OCI-LY1 (cell line): ENCODE measurements around the gene ADAMTSL1.

Experiments used
- H2AFZ ChIP-seq: fragments of 200-600 bp; sonication (generic), shearing (Covaris generic); 2 replicates; pipeline ENCODE4 v1.6.0; 2014; ENCODE audit warnings: antibody characterized with exemption, mild to moderate bottlenecking, low read length
- H3F3A ChIP-seq: fragments of 200-600 bp; sonication (generic), shearing (Covaris generic); 2 replicates; pipeline ENCODE4 v1.6.0; 2014; ENCODE audit warnings: mild to moderate bottlenecking, antibody characterized with exemption, low read length, moderate library complexity; ENCODE audit not compliant: insufficient read depth
- H3K27ac ChIP-seq: fragments of 200-600 bp; sonication (generic); 2 replicates; pipeline ENCODE4 v1.5.1; 2014; ENCODE audit warnings: low read length, mixed run types, mild to moderate bottlenecking, low read depth; ENCODE audit not compliant: poor library complexity, severe bottlenecking
- H3K27me3 ChIP-seq: fragments of 200-600 bp; sonication (generic); 2 replicates; pipeline ENCODE4 v1.6.0; 2014; ENCODE audit warnings: antibody characterized with exemption, mild to moderate bottlenecking, low read length, moderate library complexity; ENCODE audit not compliant: insufficient read depth
- H3K36me3 ChIP-seq: fragments of 200-600 bp; sonication (generic); 2 replicates; pipeline ENCODE4 v1.6.1; 2014; ENCODE audit warnings: mild to moderate bottlenecking, antibody characterized with exemption, low read length, moderate library complexity, mixed read lengths; ENCODE audit not compliant: insufficient read depth
- H3K4me1 ChIP-seq: fragments of 200-600 bp; sonication (generic); 2 replicates; pipeline ENCODE4 v1.5.1; 2014; ENCODE audit warnings: mild to moderate bottlenecking, low read length, moderate library complexity; ENCODE audit not compliant: insufficient read depth, severe bottlenecking
- H3K4me2 ChIP-seq: fragments of 200-600 bp; sonication (generic), shearing (Covaris generic); 2 replicates; pipeline ENCODE4 v1.6.1; 2014; ENCODE audit warnings: low read length
- H3K4me3 ChIP-seq: fragments of 200-600 bp; sonication (generic); 2 replicates; pipeline ENCODE4 v1.5.1; 2014; ENCODE audit warnings: low read length, low read depth, mild to moderate bottlenecking, mixed read lengths; ENCODE audit not compliant: poor library complexity, severe bottlenecking
- H3K79me2 ChIP-seq: fragments of 200-600 bp; shearing (Covaris generic); 2 replicates; pipeline ENCODE4 v1.6.1; 2016; ENCODE audit warnings: mixed run types, low read length, mixed read lengths; ENCODE audit not compliant: insufficient read depth
- H3K9ac ChIP-seq: fragments of 200-600 bp; sonication (generic), shearing (Covaris generic); 2 replicates; pipeline ENCODE4 v1.6.1; 2014; ENCODE audit warnings: mild to moderate bottlenecking, low read length, mixed read lengths
- H3K9me2 ChIP-seq: fragments of 200-600 bp; sonication (generic), shearing (Covaris generic); 2 replicates; pipeline ENCODE4 v1.6.1; 2014; ENCODE audit warnings: low read depth, mild to moderate bottlenecking, low read length, mixed read lengths
- H3K9me3 ChIP-seq: fragments of 200-600 bp; shearing (Covaris generic); 2 replicates; pipeline ENCODE4 v1.6.1; 2014; ENCODE audit warnings: low read length, mixed read lengths
- H4K20me1 ChIP-seq: fragments of 200-600 bp; sonication (generic), shearing (Covaris generic); 2 replicates; pipeline ENCODE4 v1.6.0; 2016; ENCODE audit warnings: mild to moderate bottlenecking, low read length; ENCODE audit not compliant: insufficient read depth
- CTCF ChIP-seq: fragments of 200-600 bp; sonication (generic), shearing (Covaris generic); IDR thresholded peaks from 2 replicates; pipeline ENCODE4 v1.5.1; 2017; ENCODE audit warnings: mild to moderate bottlenecking, antibody characterized with exemption, low read length, moderate library complexity, mixed read lengths
- EZH2 ChIP-seq: fragments of 200-600 bp; sonication (generic), shearing (Covaris generic); IDR thresholded peaks from 2 replicates; pipeline ENCODE4 v1.8.0; 2017; ENCODE audit warnings: borderline replicate concordance, mixed run types, mild to moderate bottlenecking, antibody characterized with exemption, low read length, moderate library complexity, mixed read lengths

Gene ADAMTSL1

GRCh38 chr9:18849890-18850677 lies 376.1 kb downstream of the ADAMTSL1 start:
- TF ChIP-seq EZH2 (no peak), CTCF (no peak)
- Histone ChIP-seq H3F3A (no peaks in the 10 kb centered on the region), H3K9me2 (no peaks in the 10 kb centered on the region), H3K36me3 (no peaks in the 10 kb centered on the region), H4K20me1 (no peaks in the 10 kb centered on the region), H3K27me3 (0 out of 2 replicates have a peak, but pooled peaks cover 4% of the 10 kb centered on the region), H3K4me3 (no peak overlapping the region), H3K9ac (no peak overlapping the region), H3K4me2 (no peak overlapping the region), H2AFZ (no peak overlapping the region), H3K27ac (no peak overlapping the region), H3K4me1 (no peaks in the 10 kb centered on the region), H3K9me3 (no peaks in the 10 kb centered on the region), H3K79me2 (no peaks in the 10 kb centered on the region)

- Histone ChIP-seq H2AFZ (no peak overlapping the region), H3K9me3 (no peaks in the 10 kb centered on the region), H3K79me2 (no peaks in the 10 kb centered on the region), H3K4me3 (no peak overlapping the region), H3K27ac (no peak overlapping the region), H3K9me2 (no peaks in the 10 kb centered on the region), H3K27me3 (0 out of 2 replicates have a peak, but pooled peaks cover 4% of the 10 kb centered on the region), H4K20me1 (no peaks in the 10 kb centered on the region), H3K4me2 (no peak overlapping the region), H3K4me1 (no peaks in the 10 kb centered on the region), H3F3A (no peaks in the 10 kb centered on the region), H3K36me3 (no peaks in the 10 kb centered on the region), H3K9ac (no peak overlapping the region)
- TF ChIP-seq CTCF (no peak), EZH2 (no peak)
These were observed 377.3 kb downstream of the ADAMTSL1 start for GRCh38 chr9:18851069-18851795.

- Histone ChIP-seq H3K27me3 (no peaks in the 10 kb centered on the region), H3K79me2 (no peaks in the 10 kb centered on the region), H4K20me1 (no peaks in the 10 kb centered on the region), H3K36me3 (no peaks in the 10 kb centered on the region), H3K4me2 (no peak overlapping the region), H2AFZ (no peak overlapping the region), H3K4me1 (no peaks in the 10 kb centered on the region), H3K9me2 (no peaks in the 10 kb centered on the region), H3K9me3 (no peaks in the 10 kb centered on the region), H3F3A (no peaks in the 10 kb centered on the region), H3K9ac (no peak overlapping the region), H3K4me3 (no peak overlapping the region), H3K27ac (no peak overlapping the region)
- TF ChIP-seq CTCF = no peak
- TF ChIP-seq EZH2 = no peak
These were observed 381.7 kb downstream of the ADAMTSL1 start for GRCh38 chr9:18855656-18856055.
